Liver (tissue), 3 donors: ENCODE results near the gene RPL10A.

Source experiments
- ATF3 ChIP-seq: IDR thresholded peaks from 2 replicates; pipeline ENCODE4 v1.6.1; 2016; ENCODE audit warnings: antibody characterized with exemption
- GABPA ChIP-seq, 2 donors: IDR thresholded peaks in 1 of 2; conservative IDR thresholded peaks in 1 of 2; 2 replicates each; pipeline ENCODE4 v1.6.1; 2016; ENCODE audit warnings: antibody characterized with exemption in 2 of 2, mild to moderate bottlenecking in 1 of 2, moderate library complexity in 1 of 2
- JUND ChIP-seq, 2 donors: IDR thresholded peaks; 2 replicates each; pipeline ENCODE4 v1.6.1; 2016; ENCODE audit warnings: antibody characterized with exemption in 2 of 2
- MAX ChIP-seq: IDR thresholded peaks from 2 replicates; pipeline ENCODE4 v1.6.1; 2016; ENCODE audit warnings: antibody characterized with exemption
- NR2F2 ChIP-seq: IDR thresholded peaks from 2 replicates; pipeline ENCODE4 v1.6.1; 2016; ENCODE audit warnings: antibody characterized with exemption
- RAD21 ChIP-seq, 2 donors: IDR thresholded peaks; 2 replicates each; pipeline ENCODE4 v1.6.1; 2016; ENCODE audit warnings: antibody characterized with exemption in 2 of 2, mild to moderate bottlenecking in 2 of 2
- REST ChIP-seq: IDR thresholded peaks from 2 replicates; pipeline ENCODE4 v1.6.1; 2016; ENCODE audit warnings: antibody characterized with exemption, mild to moderate bottlenecking
- RXRA ChIP-seq, 2 donors: IDR thresholded peaks; 2 replicates each; pipeline ENCODE4 v1.6.1; 2017 to 2018; ENCODE audit warnings: antibody characterized with exemption in 2 of 2, mild to moderate bottlenecking in 1 of 2
- TAF1 ChIP-seq: conservative IDR thresholded peaks from 2 replicates; pipeline ENCODE4 v1.6.1; 2016; ENCODE audit warnings: antibody characterized with exemption, mild to moderate bottlenecking
- YY1 ChIP-seq: IDR thresholded peaks from 2 replicates; pipeline ENCODE4 v1.6.1; 2016; ENCODE audit warnings: antibody characterized with exemption, mild to moderate bottlenecking
- ZBTB33 ChIP-seq: IDR thresholded peaks from 2 replicates; pipeline ENCODE4 v1.6.1; 2016; ENCODE audit warnings: antibody characterized with exemption
- TF ChIP-seq, protein P1 (sequence below): fragments of 150-350 bp; IDR thresholded peaks from 2 replicates; pipeline ENCODE4 v1.5.1; 2017; ENCODE audit warnings: improper control_type of control experiment, low read depth, low read length; ENCODE audit not compliant: missing input control
- donor health status: healthy.
- donor health status: healthy.

DNA sequence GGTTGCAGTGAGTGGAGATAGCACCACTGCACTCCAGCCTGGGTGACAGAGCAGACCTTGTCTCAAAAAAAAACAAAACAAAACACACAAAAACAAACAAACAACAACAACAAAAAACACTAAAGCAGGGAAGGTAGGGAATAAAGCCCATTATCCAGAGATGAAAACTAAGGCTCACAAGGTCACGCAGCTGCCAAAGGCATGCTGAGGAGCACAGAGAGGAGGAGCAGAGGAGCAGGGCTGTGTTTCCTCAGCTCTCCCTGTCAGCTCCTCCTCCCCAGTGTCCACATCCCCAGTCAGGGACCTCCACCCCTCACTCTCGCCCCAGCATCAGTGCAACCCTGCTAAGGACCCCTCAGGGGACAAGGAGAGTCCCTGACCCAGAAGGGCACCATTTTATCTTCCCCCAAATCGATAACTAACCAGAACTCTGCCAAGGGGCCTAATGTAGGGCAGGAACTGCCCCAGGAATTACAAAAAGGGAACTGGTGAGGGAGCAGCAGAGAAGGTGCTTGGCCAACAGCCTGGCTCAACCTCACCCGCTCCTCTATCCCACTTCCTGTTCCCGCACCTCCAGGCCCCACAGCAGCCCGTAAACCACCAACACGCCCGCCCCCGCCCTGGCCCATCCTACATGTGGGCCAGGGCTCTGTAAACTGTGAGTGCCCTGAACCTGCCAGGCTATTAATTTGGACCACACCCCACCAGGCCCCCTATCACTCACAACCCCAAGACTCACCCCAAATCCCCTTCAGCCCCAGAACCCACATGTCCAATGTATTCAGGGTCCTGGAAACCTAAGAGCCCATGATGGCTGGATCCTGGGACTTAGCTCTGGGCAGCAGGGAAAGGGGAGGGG is 19.7 kb downstream of the RPL10A start:
- TF ChIP-seq MAX = no peak
- TF ChIP-seq, protein P1, sequence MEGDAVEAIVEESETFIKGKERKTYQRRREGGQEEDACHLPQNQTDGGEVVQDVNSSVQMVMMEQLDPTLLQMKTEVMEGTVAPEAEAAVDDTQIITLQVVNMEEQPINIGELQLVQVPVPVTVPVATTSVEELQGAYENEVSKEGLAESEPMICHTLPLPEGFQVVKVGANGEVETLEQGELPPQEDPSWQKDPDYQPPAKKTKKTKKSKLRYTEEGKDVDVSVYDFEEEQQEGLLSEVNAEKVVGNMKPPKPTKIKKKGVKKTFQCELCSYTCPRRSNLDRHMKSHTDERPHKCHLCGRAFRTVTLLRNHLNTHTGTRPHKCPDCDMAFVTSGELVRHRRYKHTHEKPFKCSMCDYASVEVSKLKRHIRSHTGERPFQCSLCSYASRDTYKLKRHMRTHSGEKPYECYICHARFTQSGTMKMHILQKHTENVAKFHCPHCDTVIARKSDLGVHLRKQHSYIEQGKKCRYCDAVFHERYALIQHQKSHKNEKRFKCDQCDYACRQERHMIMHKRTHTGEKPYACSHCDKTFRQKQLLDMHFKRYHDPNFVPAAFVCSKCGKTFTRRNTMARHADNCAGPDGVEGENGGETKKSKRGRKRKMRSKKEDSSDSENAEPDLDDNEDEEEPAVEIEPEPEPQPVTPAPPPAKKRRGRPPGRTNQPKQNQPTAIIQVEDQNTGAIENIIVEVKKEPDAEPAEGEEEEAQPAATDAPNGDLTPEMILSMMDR = no peak
- no peak for TF ChIP-seq ZBTB33
- no peak for TF ChIP-seq GABPA (IDR thresholded peaks at IDR 0.05 in 1 of 2, conservative IDR thresholded peaks at IDR 0.05 in 1 of 2)
- no peak for TF ChIP-seq YY1
- no peak for TF ChIP-seq ATF3
- no peak for TF ChIP-seq REST
- no peak for TF ChIP-seq TAF1
- TF ChIP-seq JUND (IDR thresholded peaks at IDR 0.05) = no peak
- no peak for TF ChIP-seq NR2F2
- TF ChIP-seq RAD21 (IDR thresholded peaks at IDR 0.05) = no peak
- TF ChIP-seq RXRA (IDR thresholded peaks at IDR 0.05) = no peak
